ENCODE results near the gene MYO1A. TPM values are rescaled to one million over a fixed set of nuclear protein-coding genes. Genes with fewer than 3 reads are reported as not detected.

Gene MYO1A
- total and polyA plus RNA-seq, 2 of the 13 experiments (the other 11 are each of a cell fraction or from before 2014, with no cell fraction given) = 5.3 to 6.0 TPM

- TF ChIP-seq ZNF275 (CRISPR knock-in tag; IDR thresholded peaks at IDR 0.05; ENCODE audit: borderline replicate concordance) (no peak), HMGXB3 (CRISPR knock-in tag; IDR thresholded peaks at IDR 0.05; ENCODE audit: borderline replicate concordance) (no peak), ZNF446 (CRISPR knock-in tag; IDR thresholded peaks at IDR 0.05) (no peak), MEIS2 (CRISPR knock-in tag; IDR thresholded peaks at IDR 0.05) (peak; percentile 20; the same call in 1 of the 2 replicates), KDM2A (CRISPR knock-in tag; IDR thresholded peaks at IDR 0.05; ENCODE audit: borderline replicate concordance, low read depth) (peak; percentile 45; the same call in 1 of the 2 replicates), ZNF83 (CRISPR knock-in tag; IDR thresholded peaks at IDR 0.05; ENCODE audit: borderline replicate concordance) (no peak), PBX3 (CRISPR knock-in tag; IDR thresholded peaks at IDR 0.05; ENCODE audit: borderline replicate concordance) (no peak), NR2F6 (IDR thresholded peaks at IDR 0.05) (no peak), NR2F6 (CRISPR knock-in tag; IDR thresholded peaks at IDR 0.05) (peak; percentile 14; the same call in 1 of the 2 replicates), KMT2B (CRISPR knock-in tag; IDR thresholded peaks at IDR 0.05) (0 out of 2 replicates have a peak, but pooled peaks have one; percentile 17), NFATC3 (CRISPR knock-in tag; IDR thresholded peaks at IDR 0.05) (no peak), PCBP1 (IDR thresholded peaks at IDR 0.05; ENCODE audit: borderline replicate concordance, low read depth, low read length) (no peak), NCOR1 (IDR thresholded peaks at IDR 0.05; ENCODE audit: borderline replicate concordance, low read length) (no peak), SP4 (CRISPR knock-in tag; IDR thresholded peaks at IDR 0.05) (no peak), ZNF749 (CRISPR knock-in tag; IDR thresholded peaks at IDR 0.05; ENCODE audit: borderline replicate concordance) (no peak), PRMT3 (CRISPR knock-in tag; IDR thresholded peaks at IDR 0.05; ENCODE audit: borderline replicate concordance, low read depth) (no peak), NFIB (CRISPR knock-in tag; IDR thresholded peaks at IDR 0.05; ENCODE audit: borderline replicate concordance) (no peak), ZNF75D (CRISPR knock-in tag; IDR thresholded peaks at IDR 0.05; ENCODE audit: borderline replicate concordance) (no peak)
Measured at GRCh38 chr12:56987551-56988053, 62.3 kb downstream of the MYO1A start (continued).

Data from HepG2 (cell line).